Kidney (tissue), 14 donors: ENCODE results near the gene GALR2. TPM values are rescaled to one million over a fixed set of nuclear protein-coding genes. Genes with fewer than 3 reads are reported as not detected.
A peak's percentile ranks its signal among the peaks of the same experiment; 100 is the strongest.

ENCODE experiments used
- DNase-seq, 5 donors: peaks; one replicate each; pipeline ENCODE4 v3.0.0-alpha.2; 2013 to 2020
- FAIRE-seq: peaks from 2 replicates; lab custom pipeline; 2012; peaks lifted over from hg19 to GRCh38; lab: Jason Lieb, UNC
- H3K27ac ChIP-seq, 2 donors: one replicate each; pipeline ENCODE4 v1.7.0; 2013; ENCODE audit warnings: low read depth in 2 of 2, low read length in 2 of 2, inconsistent platforms in 1 of 2
- H3K27me3 ChIP-seq: one replicate; pipeline ENCODE4 v1.7.1; 2013; ENCODE audit warnings: low read length, inconsistent platforms; ENCODE audit not compliant: control insufficient read depth, insufficient read depth
- H3K36me3 ChIP-seq, 3 donors: one replicate each; pipeline versions ENCODE4 v1.7.0 to v1.7.1; 2013; ENCODE audit warnings: low read length in 3 of 3, control low read depth in 1 of 3, inconsistent platforms in 1 of 3; ENCODE audit not compliant: insufficient read depth in 3 of 3, control insufficient read depth in 2 of 3
- H3K4me1 ChIP-seq, 3 donors: one replicate each; pipeline versions ENCODE4 v1.7.0 to v1.7.1; 2013; ENCODE audit warnings: low read length in 3 of 3, inconsistent platforms in 1 of 3, low read depth in 1 of 3; ENCODE audit not compliant: control insufficient read depth in 2 of 3, insufficient read depth in 2 of 3
- H3K4me3 ChIP-seq, 3 donors: one replicate each; pipeline versions ENCODE4 v1.7.0 to v1.8.1; 2013; ENCODE audit warnings: low read length in 3 of 3, control low read depth in 1 of 3, inconsistent platforms in 1 of 3
- H3K9ac ChIP-seq, 3 donors: one replicate each; pipeline versions ENCODE4 v1.7.0 to v1.7.1; 2013; ENCODE audit warnings: low read length in 3 of 3, control low read depth in 1 of 3, inconsistent platforms in 1 of 3
- H3K9me3 ChIP-seq, 3 donors: one replicate each; pipeline versions ENCODE4 v1.7.0 to v1.7.1; 2013; ENCODE audit warnings: low read length in 3 of 3, control low read depth in 1 of 3, inconsistent platforms in 1 of 3; ENCODE audit not compliant: control insufficient read depth in 2 of 3, insufficient read depth in 1 of 3
- CTCF ChIP-seq: IDR thresholded peaks from 3 replicates; pipeline ENCODE4 v1.5.1; 2012; ENCODE audit warnings: mild to moderate bottlenecking, moderate library complexity, borderline replicate concordance; ENCODE audit not compliant: insufficient read depth; ENCODE audit errors: extremely low read depth
- intact Hi-C: fragments of 100-400 bp; cut with DNase I; formaldehyde crosslinking; loops from one replicate; pipeline ENCODE4 v1.11.1; 2022
- polyA plus RNA-seq: library from polyadenylated mRNA; stranded (reverse); fragments of 350-450 nt; fragmentation: Illumina TruSeq; extraction: RNeasy Lipid Tissue Mini Kit (QIAGEN cat#74804); gene quantifications from one replicate; pipeline ENCODE4 v1.2.3, GENCODE V29; 2014; ENCODE audit warnings: low read depth, low replicate concordance; ENCODE audit not compliant: insufficient read depth
- total RNA-seq: library from RNA; stranded (reverse); fragmentation: NEBNext Ultra II Directional; extraction: Animal tissue kit (Norgen Biotek cat#: 25700); gene quantifications from one replicate; pipeline ENCODE4 v1.2.1, GENCODE V29; 2021
- donor health status: control.
- donor health status: control.
- donor health status: control.
- donor health status: control.
- donor health status: control.
- donor health status: DM: yes; HTN: yes; CAD: no.
- donor health status: Normal renal cell carcinoma (clear cell type).

GALR2 gene
- total and polyA plus RNA-seq, 2 donors from 2014 or later, result not detected

- Histone ChIP-seq H3K4me3 (no peak overlapping the region), H3K27me3 (no peaks in the 10 kb centered on the region), H3K9me3 (no peaks in the 10 kb centered on the region), H3K4me1 (peaks cover 0 to 6% (median 0%) of the 10 kb centered on the region in 3 donors), H3K9ac (no peak overlapping the region), H3K27ac (no peak overlapping the region), H3K36me3 (no peaks in the 10 kb centered on the region)
- intact Hi-C loops, result loop anchor here (5.0 kb wide), 1 partner anchor 158 kb away; no protein-coding TSS in a partner anchor
- FAIRE-seq, result no peak
- peak in 2 of 5 donors; percentile 30 to 60 for DNase-seq
- TF ChIP-seq CTCF, result no peak
Observed at GRCh38 chr17:76119409-76120371, 45.1 kb downstream of the GALR2 start.

GRCh38 chr17:76120658-76121008 is 46.1 kb downstream of the GALR2 start:
- H3K27me3 ChIP-seq, result no peaks in the 10 kb centered on the region
- H3K36me3 ChIP-seq, result no peaks in the 10 kb centered on the region
- no peak overlapping the region for H3K27ac ChIP-seq
- peaks cover 0 to 6% (median 0%) of the 10 kb centered on the region in 3 donors for H3K4me1 ChIP-seq
- H3K9me3 ChIP-seq, result no peaks in the 10 kb centered on the region
- DNase-seq, result no peak
- no peak for FAIRE-seq
- no peak overlapping the region for H3K9ac ChIP-seq
- no peak for TF ChIP-seq CTCF
- no peak overlapping the region for H3K4me3 ChIP-seq
- intact Hi-C loops, result loop anchor here (5.0 kb wide), 1 partner anchor 157 kb away; no protein-coding TSS in a partner anchor

GRCh38 chr17:76121932-76122430 is 47.4 kb downstream of the GALR2 start:
- intact Hi-C loops, result loop anchor here (5.0 kb wide), 1 partner anchor 155 kb away; no protein-coding TSS in a partner anchor
- Histone ChIP-seq H3K4me1 (peaks cover 0 to 6% (median 0%) of the 10 kb centered on the region in 3 donors), H3K9ac (peak overlapping the region in 1 of 3 donors; percentile 34), H3K36me3 (no peaks in the 10 kb centered on the region), H3K27ac (no peak overlapping the region), H3K4me3 (peak overlapping the region in 1 of 3 donors; percentile 48), H3K9me3 (no peaks in the 10 kb centered on the region), H3K27me3 (no peaks in the 10 kb centered on the region)
- TF ChIP-seq CTCF, result no peak
- peak in 3 of 5 donors; percentile 36 to 65 (median 59) for DNase-seq
- FAIRE-seq, result no peak
